PC-3 (cell line): ENCODE results near the gene MFN1. TPM values are rescaled to one million over a fixed set of nuclear protein-coding genes. Genes with fewer than 3 reads are reported as not detected.

Experiments used
- ATAC-seq: fragments of 200-7000 bp; cut with Tn5 transposase; 2 replicates; pipeline ENCODE4 v1.9.1; 2020; ENCODE audit warnings: mild to moderate bottlenecking, moderate library complexity
- BruUV-seq: library from RNA; stranded (reverse); fragments of 400-500 nt; replicated peaks from 2 replicates; lab custom pipeline; 2021; lab: Mats Ljungman, UMichigan
- CTCF ChIA-PET: fragments of 300-600 bp; sonication (Branson Sonifier 250); formaldehyde crosslinking; loops from one replicate; lab custom pipeline; 2022; ENCODE audit warnings: antibody characterized with exemption; lab: Charles Lee
- POLR2A ChIA-PET: fragments of 300-600 bp; sonication (Branson Sonifier 250); formaldehyde crosslinking; loops from one replicate; lab custom pipeline; 2022; ENCODE audit warnings: antibody characterized with exemption; ENCODE audit not compliant: unreplicated experiment; lab: Charles Lee
- DNase-seq: peaks from one replicate; pipeline ENCODE4 v3.0.0-alpha.2; 2015
- H2AFZ ChIP-seq: fragments of 300-600 bp; sonication (generic); 2 replicates; pipeline ENCODE4 v1.6.0; 2016; ENCODE audit warnings: antibody characterized with exemption, low read length
- H3F3A ChIP-seq: fragments of 300-600 bp; sonication (generic); one replicate; pipeline ENCODE4 v1.6.0; 2017; ENCODE audit warnings: antibody characterized with exemption, low read length, control low read depth, mild to moderate bottlenecking; ENCODE audit not compliant: unreplicated experiment
- H3K27ac ChIP-seq: fragments of 300-600 bp; sonication (generic); 2 replicates; pipeline ENCODE4 v1.5.1; 2016; ENCODE audit warnings: mild to moderate bottlenecking, low read length
- H3K27me3 ChIP-seq: fragments of 300-600 bp; sonication (generic); 2 replicates; pipeline ENCODE4 v1.6.1; 2016; ENCODE audit warnings: low read length, mixed read lengths
- H3K36me3 ChIP-seq: fragments of 300-600 bp; sonication (generic); 2 replicates; pipeline ENCODE4 v1.6.1; 2016; ENCODE audit warnings: low read depth, mixed run types, low read length, mixed read lengths
- H3K4me1 ChIP-seq: fragments of 300-600 bp; sonication (generic); 2 replicates; pipeline ENCODE4 v1.5.1; 2016; ENCODE audit warnings: low read length; ENCODE audit not compliant: insufficient read depth
- H3K4me2 ChIP-seq: fragments of 300-600 bp; sonication (generic); 2 replicates; pipeline ENCODE4 v1.6.0; 2016; ENCODE audit warnings: low read length
- H3K4me3 ChIP-seq: fragments of 300-600 bp; sonication (generic); 2 replicates; pipeline ENCODE4 v1.5.1; 2016; ENCODE audit warnings: mild to moderate bottlenecking, low read length, mixed read lengths
- H3K79me2 ChIP-seq: fragments of 300-600 bp; sonication (generic); 2 replicates; pipeline ENCODE4 v1.6.1; 2017; ENCODE audit warnings: low read length, mixed read lengths
- H3K9ac ChIP-seq: fragments of 300-600 bp; sonication (generic); 2 replicates; pipeline ENCODE4 v1.6.0; 2016; ENCODE audit warnings: mild to moderate bottlenecking, low read length
- H3K9me2 ChIP-seq: fragments of 300-600 bp; sonication (generic); replicated peaks from 2 replicates; pipeline ENCODE4 v1.6.1; 2016; ENCODE audit warnings: mixed run types, low read length, mixed read lengths
- H3K9me3 ChIP-seq: fragments of 300-600 bp; sonication (generic); 2 replicates; pipeline ENCODE4 v1.6.1; 2016; ENCODE audit warnings: low read length, mixed read lengths
- H4K20me1 ChIP-seq: fragments of 300-600 bp; sonication (generic); 2 replicates; pipeline ENCODE4 v1.6.1; 2016; ENCODE audit warnings: low read length, mixed read lengths
- EZH2 ChIP-seq: fragments of 300-600 bp; sonication (generic); IDR thresholded peaks from one replicate; pipeline ENCODE4 v1.6.1; 2017; ENCODE audit warnings: antibody characterized with exemption, mild to moderate bottlenecking, low read length; ENCODE audit not compliant: unreplicated experiment
- EZH2phosphoT487 ChIP-seq: fragments of 300-600 bp; sonication (generic); IDR thresholded peaks from 2 replicates; pipeline ENCODE4 v1.6.1; 2018; ENCODE audit warnings: mild to moderate bottlenecking, antibody characterized with exemption, low read length, borderline replicate concordance
- intact Hi-C: fragments of 100-400 bp; cut with micrococcal nuclease; formaldehyde crosslinking; loops from 2 replicates; pipeline ENCODE4 v1.9.0; 2023
- total RNA-seq: library from RNA; depleted of rRNA; stranded (reverse); fragments of >200 nt; gene quantifications from 2 replicates; pipeline ENCODE4 v1.2.3, GENCODE V29; 2014
- TF ChIP-seq, protein P1 (sequence below): fragments of 300-600 bp; sonication (generic); conservative IDR thresholded peaks from 2 replicates; pipeline ENCODE4 v1.5.1; 2017; ENCODE audit warnings: antibody characterized with exemption, low read depth, mild to moderate bottlenecking, low read length

Gene MFN1
- total RNA-seq, 1 experiment from 2014 or later, result 42.8 TPM

GRCh38 chr3:179414804-179415203 lies 67.3 kb downstream of the MFN1 start:
- CTCF ChIA-PET, result no interaction called here
- no TSS peak for BruUV-seq
- no peak overlapping the region for H3K9ac ChIP-seq
- no peaks in the 10 kb centered on the region for H3K4me1 ChIP-seq
- no peak for TF ChIP-seq EZH2
- TF ChIP-seq, protein P1, sequence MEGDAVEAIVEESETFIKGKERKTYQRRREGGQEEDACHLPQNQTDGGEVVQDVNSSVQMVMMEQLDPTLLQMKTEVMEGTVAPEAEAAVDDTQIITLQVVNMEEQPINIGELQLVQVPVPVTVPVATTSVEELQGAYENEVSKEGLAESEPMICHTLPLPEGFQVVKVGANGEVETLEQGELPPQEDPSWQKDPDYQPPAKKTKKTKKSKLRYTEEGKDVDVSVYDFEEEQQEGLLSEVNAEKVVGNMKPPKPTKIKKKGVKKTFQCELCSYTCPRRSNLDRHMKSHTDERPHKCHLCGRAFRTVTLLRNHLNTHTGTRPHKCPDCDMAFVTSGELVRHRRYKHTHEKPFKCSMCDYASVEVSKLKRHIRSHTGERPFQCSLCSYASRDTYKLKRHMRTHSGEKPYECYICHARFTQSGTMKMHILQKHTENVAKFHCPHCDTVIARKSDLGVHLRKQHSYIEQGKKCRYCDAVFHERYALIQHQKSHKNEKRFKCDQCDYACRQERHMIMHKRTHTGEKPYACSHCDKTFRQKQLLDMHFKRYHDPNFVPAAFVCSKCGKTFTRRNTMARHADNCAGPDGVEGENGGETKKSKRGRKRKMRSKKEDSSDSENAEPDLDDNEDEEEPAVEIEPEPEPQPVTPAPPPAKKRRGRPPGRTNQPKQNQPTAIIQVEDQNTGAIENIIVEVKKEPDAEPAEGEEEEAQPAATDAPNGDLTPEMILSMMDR, result no peak
- TF ChIP-seq EZH2phosphoT487, result no peak
- no peaks in the 10 kb centered on the region for H3K9me3 ChIP-seq
- no peaks in the 10 kb centered on the region for H3K36me3 ChIP-seq
- H3K4me3 ChIP-seq, result no peak overlapping the region
- intact Hi-C loops, result no loop called here
- H3K27me3 ChIP-seq, result no peaks in the 10 kb centered on the region
- H3K79me2 ChIP-seq, result no peaks in the 10 kb centered on the region
- no peaks in the 10 kb centered on the region for H3K9me2 ChIP-seq
- no peak overlapping the region for H2AFZ ChIP-seq
- no peak for ATAC-seq
- no peaks in the 10 kb centered on the region for H3F3A ChIP-seq
- H4K20me1 ChIP-seq, result no peaks in the 10 kb centered on the region
- DNase-seq, result no peak
- POLR2A ChIA-PET, result no interaction called here
- H3K27ac ChIP-seq, result no peak overlapping the region
- no peak overlapping the region for H3K4me2 ChIP-seq

GRCh38 chr3:179415377-179415776 lies 67.9 kb downstream of the MFN1 start:
- no peak for DNase-seq
- no TSS peak for BruUV-seq
- no peaks in the 10 kb centered on the region for H3K79me2 ChIP-seq
- no peaks in the 10 kb centered on the region for H4K20me1 ChIP-seq
- intact Hi-C loops, result no loop called here
- no peak overlapping the region for H3K9ac ChIP-seq
- no peak overlapping the region for H2AFZ ChIP-seq
- TF ChIP-seq EZH2phosphoT487 (no peak), EZH2 (no peak)
- TF ChIP-seq, protein P1, result no peak
- no peaks in the 10 kb centered on the region for H3F3A ChIP-seq
- CTCF ChIA-PET, result no interaction called here
- no peaks in the 10 kb centered on the region for H3K9me2 ChIP-seq
- H3K4me1 ChIP-seq, result no peaks in the 10 kb centered on the region
- no peaks in the 10 kb centered on the region for H3K27me3 ChIP-seq
- H3K27ac ChIP-seq, result no peak overlapping the region
- no peaks in the 10 kb centered on the region for H3K9me3 ChIP-seq
- H3K4me2 ChIP-seq, result no peak overlapping the region
- POLR2A ChIA-PET, result no interaction called here
- H3K4me3 ChIP-seq, result no peak overlapping the region
- no peak for ATAC-seq
- H3K36me3 ChIP-seq, result no peaks in the 10 kb centered on the region

DNA sequence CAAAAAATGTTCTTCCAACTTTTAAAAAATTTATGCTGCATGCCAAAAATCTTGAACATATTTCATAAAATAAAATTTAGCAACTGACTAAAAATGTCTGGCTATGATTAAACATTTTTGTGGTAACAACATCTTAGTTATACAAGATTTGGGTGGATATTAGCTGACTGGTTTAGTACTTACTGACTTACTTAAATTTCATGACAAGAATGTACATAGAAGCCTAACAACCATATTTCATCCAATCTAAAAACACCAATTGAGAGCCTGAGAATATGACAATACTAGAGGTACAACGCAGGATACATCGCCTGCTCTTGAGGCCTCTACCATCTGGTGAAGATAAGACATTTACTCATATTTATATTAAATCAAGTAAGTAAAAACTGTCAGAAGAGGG lies 69.2 kb downstream of the MFN1 start:
- no TSS peak for BruUV-seq
- Histone ChIP-seq H3F3A (no peaks in the 10 kb centered on the region), H3K36me3 (no peaks in the 10 kb centered on the region), H3K4me3 (no peak overlapping the region), H3K27me3 (no peaks in the 10 kb centered on the region), H3K9me2 (no peaks in the 10 kb centered on the region), H3K27ac (no peak overlapping the region), H3K9ac (no peak overlapping the region), H3K4me2 (no peak overlapping the region), H4K20me1 (no peaks in the 10 kb centered on the region), H3K4me1 (no peaks in the 10 kb centered on the region), H3K9me3 (no peaks in the 10 kb centered on the region), H2AFZ (no peak overlapping the region), H3K79me2 (no peaks in the 10 kb centered on the region)
- intact Hi-C loops, result no loop called here
- DNase-seq (no peak), ATAC-seq (no peak)
- CTCF ChIA-PET, result no interaction called here
- TF ChIP-seq, protein P1, result no peak
- POLR2A ChIA-PET, result no interaction called here
